NB4 (cell line): ENCODE measurements around the gene CELF3.
"Not testable (repeated sequence)": the region's sequence is repeated elsewhere in the genome, so short reads cannot be mapped to it uniquely, and the experiment has no call there.

ENCODE experiments used
- DNase-seq: peaks from one replicate; pipeline ENCODE4 v3.0.0; 2010; ENCODE audit warnings: low read depth
- H3K4me3 ChIP-seq: one replicate; pipeline ENCODE4 v1.5.1; 2011; ENCODE audit warnings: mild to moderate bottlenecking, low read depth, low read length, moderate library complexity
- CTCF ChIP-seq: IDR thresholded peaks from one replicate; pipeline ENCODE4 v1.5.1; 2012; ENCODE audit warnings: low read depth, low read length
- MYC ChIP-seq: IDR thresholded peaks from 2 replicates; pipeline ENCODE4 v1.6.1; 2011; ENCODE audit warnings: low read depth, low read length
- POLR2A ChIP-seq: IDR thresholded peaks from 2 replicates; pipeline ENCODE4 v1.6.1; 2011; ENCODE audit warnings: mild to moderate bottlenecking; ENCODE audit not compliant: insufficient read length; ENCODE audit errors: extremely low read depth
- TF ChIP-seq, protein P1 (sequence below): IDR thresholded peaks from 2 replicates; pipeline ENCODE4 v1.6.1; 2011; ENCODE audit warnings: low read depth, low read length

The CELF3 gene

DNA sequence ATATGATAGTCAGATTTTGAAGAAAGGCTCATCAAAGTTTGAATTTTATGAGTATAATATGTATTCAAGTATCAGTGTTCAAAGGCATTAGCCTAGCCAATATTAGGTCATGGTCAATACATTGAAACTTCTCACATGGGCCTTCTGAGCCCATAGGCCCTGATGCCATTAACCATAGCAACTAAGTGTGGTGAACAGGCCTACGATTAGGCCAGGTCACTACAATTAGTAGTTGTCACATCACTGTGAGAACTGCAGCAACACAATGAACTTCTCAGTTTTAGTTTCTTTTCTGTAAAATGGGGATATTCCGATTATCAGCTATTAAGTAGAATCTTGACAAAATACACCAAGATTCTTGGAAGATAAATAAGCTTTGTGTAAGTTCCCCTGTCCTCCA, 30.0 kb downstream of the CELF3 start:
- no peak overlapping the region for H3K4me3 ChIP-seq
- DNase-seq, result no peak
- TF ChIP-seq POLR2A, result no peak
- TF ChIP-seq, protein P1, sequence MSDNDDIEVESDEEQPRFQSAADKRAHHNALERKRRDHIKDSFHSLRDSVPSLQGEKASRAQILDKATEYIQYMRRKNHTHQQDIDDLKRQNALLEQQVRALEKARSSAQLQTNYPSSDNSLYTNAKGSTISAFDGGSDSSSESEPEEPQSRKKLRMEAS, result no peak
- no peak for TF ChIP-seq CTCF
- TF ChIP-seq MYC, result no peak

DNA sequence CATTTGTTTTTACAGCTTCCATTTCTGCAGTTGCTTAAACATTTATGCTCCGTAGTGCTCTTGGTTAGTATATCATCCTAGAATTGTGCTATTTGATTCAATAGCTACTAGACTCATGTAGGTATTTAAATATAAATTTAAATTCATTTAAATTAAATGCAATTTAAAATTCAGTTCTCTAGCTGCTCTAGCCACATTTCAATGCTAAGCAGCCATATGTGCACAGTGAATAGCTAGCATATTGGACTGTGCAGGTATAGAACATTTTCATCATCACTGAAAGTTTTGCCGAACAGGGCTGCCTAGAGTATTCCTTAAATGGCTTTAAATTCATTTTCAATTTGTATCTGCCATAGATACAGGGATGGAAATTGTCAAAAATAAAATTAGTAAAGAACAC, 32.5 kb downstream of the CELF3 start:
- TF ChIP-seq POLR2A (no peak), MYC (no peak), CTCF (no peak)
- TF ChIP-seq, protein P1, result no peak
- DNase-seq, result no peak
- H3K4me3 ChIP-seq, result no peak overlapping the region

DNA sequence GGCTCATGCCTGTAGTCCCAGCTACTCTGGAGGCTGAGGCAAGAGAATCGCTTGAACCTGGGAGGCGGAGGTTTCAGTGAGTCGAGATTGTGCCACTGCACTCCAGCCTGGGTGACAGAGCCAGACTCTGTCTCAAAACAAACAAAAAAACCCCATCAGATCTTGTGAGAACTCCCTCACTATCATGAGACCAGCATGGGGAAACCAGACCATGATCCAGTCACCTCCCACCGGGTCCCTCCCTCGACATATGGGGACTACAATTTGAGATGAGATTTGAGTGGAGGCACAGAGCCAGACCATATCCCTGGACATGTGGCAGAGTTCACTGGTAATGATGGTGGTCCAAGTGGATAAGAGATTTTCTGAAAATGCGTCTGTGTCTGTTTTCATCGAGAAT, 33.7 kb downstream of the CELF3 start:
- not testable (repeated sequence) for H3K4me3 ChIP-seq, DNase-seq

- no peak for DNase-seq
- TF ChIP-seq, protein P1, result no peak
- TF ChIP-seq MYC (no peak), CTCF (no peak), POLR2A (no peak)
- H3K4me3 ChIP-seq, result no peak overlapping the region
These were observed 34.7 kb downstream of the CELF3 start for GRCh38 chr1:151681923-151682322.

DNA sequence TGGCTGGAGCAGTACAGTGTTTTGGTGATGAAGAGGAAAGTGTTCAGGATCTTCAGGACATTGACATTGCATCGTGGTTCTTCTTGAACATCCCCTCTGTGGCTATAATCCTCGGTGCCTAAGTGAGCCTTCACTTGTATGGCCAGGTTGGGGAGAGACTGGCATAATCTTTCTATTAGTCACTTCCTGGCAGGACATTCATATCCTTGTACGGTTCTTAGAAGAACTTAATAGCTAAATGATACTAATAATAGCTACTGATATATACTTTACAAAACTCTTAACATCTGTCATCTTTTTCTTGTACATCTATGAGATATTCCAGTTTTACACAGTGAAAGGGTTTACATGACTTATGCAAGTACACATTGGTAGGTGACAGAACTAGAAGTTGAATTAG, 35.8 kb downstream of the CELF3 start:
- TF ChIP-seq, protein P1, result no peak
- no peak for TF ChIP-seq MYC
- no peak for TF ChIP-seq POLR2A
- no peak for TF ChIP-seq CTCF
- DNase-seq, result no peak
- H3K4me3 ChIP-seq, result no peak overlapping the region

GRCh38 chr1:151680391-151680790, 36.2 kb downstream of the CELF3 start:
- no peak for DNase-seq
- no peak for TF ChIP-seq POLR2A
- TF ChIP-seq, protein P1, result no peak
- no peak overlapping the region for H3K4me3 ChIP-seq

DNA sequence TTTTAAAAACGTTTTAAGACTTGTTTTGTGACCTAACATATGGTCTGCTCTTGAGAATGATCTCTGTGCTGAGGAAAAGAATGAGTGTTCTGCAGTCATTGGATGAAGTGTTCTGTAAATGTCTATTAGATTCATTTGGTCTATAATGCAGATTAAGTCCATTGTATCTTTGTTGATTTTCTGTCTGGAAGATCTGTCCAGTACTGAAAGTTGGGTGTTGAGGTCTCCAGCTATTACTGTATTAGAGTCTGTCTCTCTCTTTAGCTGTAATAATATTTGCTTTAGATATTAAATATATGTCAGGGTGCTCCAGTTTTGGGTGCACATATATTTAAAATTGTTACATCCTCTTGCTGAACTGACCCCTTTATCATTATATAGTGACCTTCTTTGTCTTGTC, 43.2 kb downstream of the CELF3 start:
- TF ChIP-seq CTCF, result no peak
- TF ChIP-seq MYC, result no peak
- TF ChIP-seq, protein P1, result no peak
- no peak for TF ChIP-seq POLR2A
- DNase-seq, result no peak
- H3K4me3 ChIP-seq, result no peak overlapping the region

DNA sequence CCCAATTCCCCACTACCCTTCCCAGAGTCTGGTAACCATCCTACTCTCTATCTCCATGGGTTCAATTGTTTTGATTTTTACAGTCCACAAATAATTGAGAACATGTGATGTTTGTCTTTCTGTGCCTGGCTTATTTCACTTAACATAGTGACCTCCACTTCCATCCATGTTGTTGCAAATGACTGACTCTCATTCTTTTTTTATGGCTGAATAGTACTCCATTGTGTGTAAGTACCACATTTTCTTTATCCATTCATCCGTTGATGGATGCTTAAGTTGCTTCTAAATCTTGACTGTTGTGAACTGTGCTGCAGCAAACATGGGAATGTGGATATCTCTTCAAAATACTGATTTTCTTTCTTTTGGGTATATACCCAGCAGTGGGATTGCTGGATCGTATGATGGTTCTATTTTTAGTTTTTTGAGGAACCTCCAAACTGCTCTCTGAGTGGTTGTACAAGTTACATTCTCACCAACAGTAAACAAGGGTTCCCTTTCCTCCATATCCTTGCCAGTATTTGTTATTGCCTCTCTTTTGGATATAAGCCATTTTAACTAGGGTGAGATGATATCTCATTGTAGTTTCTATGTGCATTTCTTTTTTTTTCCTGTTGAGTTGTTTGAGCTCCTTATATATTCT, 46.4 kb downstream of the CELF3 start:
- not testable (repeated sequence) for H3K4me3 ChIP-seq, DNase-seq
